GM19438 (cell line): Measurements from ENCODE around the gene TRIM58.

Experiments
- ATAC-seq: cut with Tn5 transposase; IDR thresholded peaks from one replicate; pipeline ENCODE4 v1.9.1; 2021; ENCODE audit warnings: low read depth; ENCODE audit not compliant: unreplicated experiment

TRIM58 gene

GRCh38 chr1:247884797-247885413, 27.9 kb downstream of the TRIM58 start:
- no peak for ATAC-seq

GRCh38 chr1:247895163-247895637, 38.2 kb downstream of the TRIM58 start, which contains the start of gene OR2W3:
OR2W3 (plus strand) TSS chr1:247895587; CDS start chr1:247895587, 0 bp downstream.
- no peak for ATAC-seq

- no peak for ATAC-seq
These were observed 39.0 kb downstream of the TRIM58 start for GRCh38 chr1:247895976-247896375.

GRCh38 chr1:247904122-247904521, 47.1 kb downstream of the TRIM58 start:
- no peak for ATAC-seq

GRCh38 chr1:247905181-247905580, 48.2 kb downstream of the TRIM58 start:
- ATAC-seq = no peak

- no peak for ATAC-seq
These were observed 49.0 kb downstream of the TRIM58 start for GRCh38 chr1:247905910-247906503.

- no peak for ATAC-seq
These were observed 49.6 kb downstream of the TRIM58 start for GRCh38 chr1:247906504-247907047.

GRCh38 chr1:247908766-247909165, 51.8 kb downstream of the TRIM58 start:
- no peak for ATAC-seq

- no peak for ATAC-seq
These were observed 56.8 kb downstream of the TRIM58 start for GRCh38 chr1:247913786-247914185.

- ATAC-seq = no peak
These were observed 58.1 kb downstream of the TRIM58 start for GRCh38 chr1:247914941-247915662.

- no peak for ATAC-seq
These were observed 63.0 kb downstream of the TRIM58 start, which contains the start of gene OR2T8 for GRCh38 chr1:247919952-247920351. OR2T8 (plus strand) TSS chr1:247920252; CDS start chr1:247921018, 766 bp downstream.

- ATAC-seq = no peak
These were observed 67.0 kb downstream of the TRIM58 start for GRCh38 chr1:247923941-247924340.

- ATAC-seq = no peak
These were observed 67.9 kb downstream of the TRIM58 start, which contains the start of gene OR2AJ1 for GRCh38 chr1:247924868-247925267. OR2AJ1 (plus strand) TSS chr1:247924889; CDS start chr1:247933769, 8,880 bp downstream.
